Limb (tissue), 2 donors: ENCODE measurements around the gene C1QTNF1.
A peak's percentile ranks its signal among the peaks of the same experiment; 100 is the strongest.
"Not testable (repeated sequence)": the region's sequence is repeated elsewhere in the genome, so short reads cannot be mapped to it uniquely, and the experiment has no call there.

Experiments
- DNase-seq, 2 donors: peaks; one replicate each; pipeline ENCODE4 v3.0.0-alpha.2; 2016; ENCODE audit errors: extremely low spot score in 2 of 2

The C1QTNF1 gene

DNA sequence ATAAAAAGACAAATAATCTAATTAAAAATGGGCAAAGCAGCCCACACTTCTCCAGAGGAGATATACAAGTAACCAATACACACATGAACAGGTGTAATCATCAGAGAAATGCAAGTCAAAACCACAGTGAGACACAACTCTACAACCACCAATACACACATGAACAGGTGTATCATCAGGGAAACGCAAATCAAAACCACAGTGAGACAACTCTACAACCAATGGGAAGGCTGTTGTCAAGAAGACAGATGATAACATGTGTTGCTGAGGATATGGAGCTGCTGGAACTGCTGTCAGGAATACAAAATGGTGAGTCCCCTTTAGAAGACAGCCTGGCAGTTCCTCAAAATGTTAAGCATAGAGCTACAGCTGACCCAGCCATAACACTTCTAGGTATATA lies 28.2 kb downstream of the C1QTNF1 start:
- DNase-seq = no peak

DNA sequence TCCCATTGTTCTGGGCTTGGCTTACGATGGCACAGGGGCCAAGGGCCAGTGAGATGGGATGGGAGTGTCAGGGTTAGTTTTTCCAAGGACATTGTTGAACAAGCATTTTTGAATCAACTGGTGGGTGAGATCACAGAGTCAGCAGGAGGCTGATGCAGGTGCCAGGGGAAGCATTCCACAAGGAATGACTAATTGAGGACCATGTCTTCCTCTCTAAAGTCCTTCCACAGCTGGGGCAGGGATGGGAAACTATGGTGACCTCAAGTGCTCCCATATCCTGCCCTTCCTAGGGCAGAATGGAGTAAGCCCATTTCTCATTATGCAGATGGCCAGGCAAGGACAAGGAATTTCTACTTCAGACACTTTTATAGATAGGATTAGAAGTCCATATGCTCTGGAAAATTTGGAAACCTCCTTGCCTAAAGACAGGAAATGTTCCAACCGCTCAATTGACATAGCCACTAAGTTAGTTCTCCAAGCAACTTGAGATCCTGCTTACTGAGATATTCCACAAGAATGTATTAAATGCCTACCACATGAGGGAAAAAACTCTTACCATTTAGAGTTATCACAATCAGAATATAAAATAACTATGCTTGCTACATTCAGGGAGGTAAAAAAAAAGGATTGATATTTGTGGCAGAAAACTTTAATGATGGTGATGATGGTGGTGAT lies 29.4 kb downstream of the C1QTNF1 start:
- no peak for DNase-seq

DNA sequence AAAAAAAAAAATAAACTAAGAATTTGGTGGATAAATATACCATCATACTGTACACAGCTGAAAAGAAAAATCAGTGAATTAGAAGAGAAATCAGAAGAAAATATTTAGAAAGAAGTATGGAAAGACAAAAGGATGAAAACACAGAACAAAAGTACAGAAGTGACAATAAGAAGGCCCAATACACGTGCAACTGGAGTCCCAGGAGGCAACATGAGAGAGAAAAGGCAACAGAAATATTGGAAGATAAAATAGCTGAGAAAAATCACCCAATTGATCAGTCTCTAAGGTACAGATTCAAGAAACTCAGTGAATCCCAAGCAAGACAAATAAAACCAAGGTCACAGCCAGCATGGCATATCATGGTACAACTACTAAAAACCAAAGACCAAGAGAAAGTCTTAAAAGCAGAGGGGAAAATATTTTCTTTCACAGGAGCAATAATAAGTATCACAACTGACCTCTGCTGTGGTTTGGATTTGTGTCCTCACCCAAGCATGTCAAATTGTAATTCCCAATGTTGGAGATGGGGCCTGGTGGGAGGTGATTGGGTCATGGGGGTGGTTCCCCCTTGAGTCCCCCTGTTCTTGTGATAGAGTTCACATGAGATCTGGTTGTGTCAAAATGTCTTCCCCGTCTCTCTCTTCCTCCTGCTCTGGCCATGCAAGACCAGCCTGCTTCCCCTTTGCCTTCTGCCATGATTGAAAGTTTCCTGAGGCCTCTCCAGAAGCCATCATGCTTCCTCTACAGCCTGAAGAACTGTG lies 30.4 kb downstream of the C1QTNF1 start:
- DNase-seq = no peak

DNA sequence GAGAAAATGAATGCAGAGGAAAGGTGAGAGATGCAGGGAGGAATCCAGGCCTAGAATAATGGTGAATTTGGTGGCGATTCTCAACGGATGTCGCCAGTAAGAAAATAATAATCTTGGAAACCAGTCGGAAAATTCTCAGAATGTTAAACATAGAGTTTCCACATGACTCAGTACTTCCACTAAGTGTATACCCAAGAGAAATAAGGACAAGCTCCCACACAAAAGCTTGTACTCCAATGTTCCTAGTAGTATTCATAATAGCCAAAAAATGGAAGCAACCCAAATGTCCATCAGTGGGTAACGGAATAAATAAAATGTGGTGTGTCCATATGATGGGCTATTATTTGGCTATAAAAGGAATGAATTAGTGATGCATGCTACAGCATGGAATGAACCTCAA lies 31.2 kb downstream of the C1QTNF1 start:
- DNase-seq = no peak

DNA sequence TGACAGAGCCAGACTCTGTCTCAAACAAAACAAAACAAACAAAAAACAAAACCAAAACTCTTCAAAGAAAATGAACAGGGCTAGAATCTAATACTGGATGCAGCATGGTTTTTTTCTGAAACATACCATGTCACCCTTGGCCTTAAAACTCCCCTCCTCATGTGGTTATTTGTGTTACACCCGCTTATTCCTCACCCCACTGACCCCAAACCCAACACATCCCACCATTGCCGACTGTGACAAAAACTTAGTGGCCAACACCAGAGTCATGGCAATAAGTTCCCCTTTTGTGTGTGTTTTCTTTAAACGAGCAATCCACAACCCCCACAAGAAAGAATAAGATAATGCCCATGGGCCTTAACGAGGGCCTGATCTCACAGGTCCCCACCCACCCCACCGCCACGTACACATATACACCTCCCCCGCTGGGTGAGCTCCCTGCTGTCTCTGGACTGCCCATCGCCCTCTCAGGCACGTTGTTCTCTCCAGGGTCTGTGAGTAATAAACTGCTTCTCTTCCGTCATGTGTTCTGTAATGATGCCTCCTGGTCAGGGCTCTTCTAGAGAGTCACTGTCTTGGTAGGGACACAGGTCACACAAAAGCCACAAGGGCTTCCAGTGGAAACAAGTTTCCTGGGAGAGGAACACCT lies 33.9 kb downstream of the C1QTNF1 start:
- no peak for DNase-seq

DNA sequence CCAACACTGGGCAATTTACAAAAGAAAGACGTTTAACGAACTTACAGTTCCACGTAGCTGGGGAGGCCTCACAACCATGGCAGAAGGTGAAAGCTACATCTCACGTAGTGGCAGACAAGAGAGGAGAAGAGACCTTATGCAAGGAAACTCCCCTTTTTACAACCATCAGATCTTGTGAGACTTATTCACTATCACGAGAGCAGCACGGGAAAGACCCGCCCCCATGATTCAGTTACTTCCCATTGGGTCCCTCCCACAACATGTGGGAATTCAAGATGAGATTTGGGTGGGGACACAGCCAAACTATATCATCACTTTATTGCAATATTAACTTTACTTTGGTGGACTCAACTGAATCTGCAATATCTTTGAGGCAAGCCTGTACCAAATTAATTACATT lies 38.7 kb downstream of the C1QTNF1 start:
- DNase-seq = no peak

DNA sequence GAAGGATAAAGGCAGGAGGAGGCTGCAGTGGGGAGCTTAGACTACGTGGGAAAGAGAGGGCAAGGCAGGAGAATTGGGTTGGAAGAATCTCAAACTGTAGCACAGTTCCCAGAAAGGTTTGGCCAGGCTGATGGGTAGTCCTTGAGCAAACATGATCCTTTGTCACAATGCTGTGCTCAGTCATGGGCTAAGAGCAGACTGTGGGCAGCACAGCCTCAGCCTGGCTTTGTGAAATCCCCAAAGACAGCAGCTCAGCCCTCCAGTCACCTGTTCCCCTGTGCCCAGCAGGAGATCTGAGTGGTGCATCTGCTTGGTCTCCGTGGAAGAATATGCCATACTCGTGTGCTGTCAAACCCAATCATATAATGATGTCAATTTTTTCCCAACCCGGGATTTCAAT lies 40.1 kb downstream of the C1QTNF1 start:
- DNase-seq = no peak

DNA sequence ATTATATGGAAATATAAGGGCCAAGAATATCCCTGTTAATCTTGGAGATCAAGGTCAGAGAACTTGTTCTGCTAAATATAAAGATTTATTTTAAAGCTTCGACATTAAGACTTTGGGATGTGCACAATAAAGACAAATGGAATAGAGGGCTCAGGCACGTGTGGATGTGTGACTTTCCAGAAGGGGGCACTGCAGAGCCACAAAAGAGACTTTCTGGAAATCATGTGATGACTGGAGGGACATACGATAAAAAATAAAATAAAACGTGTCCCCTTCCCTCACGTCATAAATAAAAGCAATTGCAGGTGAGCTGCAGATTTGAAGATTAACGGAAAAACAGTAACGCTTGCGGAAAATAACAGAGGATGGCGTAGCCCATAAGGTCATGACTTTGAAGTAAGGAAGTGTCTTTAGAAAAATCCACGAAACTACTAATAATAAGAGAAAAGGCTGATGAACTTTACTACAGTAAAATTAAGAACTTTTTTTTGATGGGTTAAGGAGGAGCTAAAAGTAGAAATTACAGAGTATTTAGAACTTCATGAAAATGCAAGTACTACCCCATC lies 41.2 kb downstream of the C1QTNF1 start:
- DNase-seq = no peak

DNA sequence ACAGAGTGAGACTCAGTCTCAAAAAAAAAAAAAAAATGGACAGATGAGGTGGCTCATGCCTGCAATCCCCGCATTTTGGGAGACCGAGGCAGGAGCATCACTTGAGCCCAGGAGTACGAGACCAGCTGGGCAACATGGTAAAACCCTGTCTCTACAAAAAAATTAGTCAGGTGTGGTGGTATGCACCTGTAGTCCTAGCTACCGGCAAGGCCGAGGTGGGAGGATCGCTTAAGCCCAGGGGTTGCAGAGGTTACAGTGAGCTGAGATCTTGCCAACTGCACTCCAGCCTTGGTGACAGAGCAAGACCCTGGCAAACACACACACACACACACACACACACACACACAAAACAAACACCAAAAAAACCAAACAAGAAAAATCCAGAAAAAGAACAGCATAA lies 43.0 kb downstream of the C1QTNF1 start:
- DNase-seq = no peak

DNA sequence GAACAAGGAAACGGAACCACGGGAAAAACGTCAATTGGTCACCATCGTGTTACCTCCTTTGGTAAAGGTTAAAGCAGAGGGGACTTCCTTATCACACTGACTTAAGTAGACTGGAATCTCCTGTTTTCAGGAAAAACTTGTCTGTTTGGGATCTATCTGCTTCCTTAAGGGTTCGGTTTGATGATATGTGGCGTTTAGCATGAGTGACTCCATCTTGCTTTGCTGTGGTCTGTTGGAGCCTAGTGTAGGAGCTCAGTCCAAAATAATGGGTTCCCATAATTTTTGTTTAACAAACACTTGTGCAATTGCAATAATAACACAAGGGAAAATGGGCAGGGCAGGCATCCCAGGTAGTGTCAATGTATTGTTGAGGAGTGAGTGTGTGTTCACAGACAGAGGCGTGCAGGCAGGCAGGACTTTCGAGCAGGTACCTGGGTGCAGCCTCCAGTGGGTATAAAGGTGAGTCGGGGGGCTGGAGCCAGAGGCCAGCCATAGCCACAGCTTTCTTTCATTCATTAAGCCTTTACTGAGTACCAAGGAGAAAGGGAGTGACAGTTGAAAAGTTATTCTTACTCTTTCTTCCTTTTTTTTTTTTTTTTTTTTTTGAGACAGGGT lies 46.4 kb downstream of the C1QTNF1 start:
- no peak for DNase-seq

DNA sequence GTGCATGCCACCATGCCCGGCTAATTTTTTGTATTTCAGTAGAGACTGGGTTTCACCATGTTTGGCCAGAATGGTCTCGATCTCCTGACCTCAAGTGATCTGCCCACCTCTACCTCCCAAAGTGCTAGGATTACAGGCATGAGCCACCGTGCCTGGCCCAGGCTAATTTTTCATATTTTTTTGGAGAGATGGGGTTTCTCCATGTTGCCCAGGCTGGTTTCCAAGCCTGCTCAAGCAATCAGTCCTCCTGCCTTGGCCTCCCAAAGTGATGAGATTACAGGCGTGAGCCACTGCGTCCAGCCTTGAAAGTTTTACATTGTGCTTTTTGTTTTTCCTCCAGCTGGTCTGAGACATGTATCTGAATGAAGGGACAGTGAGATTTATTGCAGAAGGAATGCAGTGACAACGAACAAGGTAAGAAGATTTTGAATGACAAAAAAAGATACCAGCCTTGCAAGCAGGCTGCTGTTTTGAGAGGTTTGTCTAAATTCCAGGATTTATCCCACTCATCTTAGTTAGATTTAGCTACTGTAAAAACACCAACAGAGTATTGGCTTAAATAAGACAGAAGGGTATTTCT lies 47.3 kb downstream of the C1QTNF1 start:
- no peak for DNase-seq

DNA sequence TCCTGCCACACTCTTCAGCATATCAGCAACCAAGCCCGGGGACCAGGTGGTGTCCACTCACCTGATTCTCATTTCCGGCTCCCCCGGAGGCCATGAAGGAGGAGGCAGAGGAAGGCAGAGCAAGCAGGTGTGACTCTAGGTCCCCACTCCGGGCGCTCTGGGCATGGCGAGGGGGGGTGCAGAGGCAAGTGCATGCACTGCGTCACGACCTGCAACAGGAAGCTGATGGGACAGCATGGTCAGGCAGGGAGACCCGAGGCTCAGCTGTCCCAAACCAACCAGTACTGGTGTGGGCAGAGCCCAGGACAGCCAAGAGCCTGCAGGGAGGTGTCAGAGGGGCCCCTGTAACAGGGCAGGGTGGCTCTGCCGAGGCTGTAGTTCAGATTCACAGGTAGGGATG lies 48.6 kb downstream of the C1QTNF1 start:
- DNase-seq = no peak

DNA sequence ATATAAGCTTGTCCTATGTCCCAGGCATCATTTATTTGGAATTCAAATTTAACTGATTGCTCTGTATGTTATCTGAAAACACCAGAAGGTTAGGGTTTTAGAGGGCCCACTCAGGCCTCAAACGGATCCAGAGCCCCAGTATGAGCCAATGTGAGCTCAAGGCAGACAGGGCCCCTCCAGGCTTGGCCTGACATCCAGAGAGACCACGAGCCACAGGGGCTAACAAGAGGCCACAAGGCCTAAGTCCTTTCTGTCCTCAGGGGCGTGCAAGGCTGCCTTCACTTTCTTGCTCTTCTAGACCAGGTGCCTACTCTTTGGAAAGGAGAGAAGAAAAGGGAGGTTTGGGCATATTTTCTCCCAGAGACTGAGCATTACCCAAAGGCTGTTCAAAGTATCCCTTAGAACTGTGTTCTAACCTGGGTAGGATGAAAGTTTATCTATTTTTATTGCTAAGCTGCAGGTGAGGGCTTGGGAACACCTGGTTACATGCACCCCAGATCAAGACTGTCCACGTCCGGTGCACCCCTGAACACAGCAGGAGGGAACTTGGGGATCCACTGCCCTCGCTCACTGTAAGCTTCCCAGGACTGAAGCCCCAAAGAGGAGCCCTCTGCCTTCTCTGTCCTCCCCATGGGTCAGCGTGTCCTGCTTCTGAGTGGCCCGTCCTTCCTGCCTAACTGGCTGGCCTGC lies 49.2 kb downstream of the C1QTNF1 start:
- DNase-seq = no peak

DNA sequence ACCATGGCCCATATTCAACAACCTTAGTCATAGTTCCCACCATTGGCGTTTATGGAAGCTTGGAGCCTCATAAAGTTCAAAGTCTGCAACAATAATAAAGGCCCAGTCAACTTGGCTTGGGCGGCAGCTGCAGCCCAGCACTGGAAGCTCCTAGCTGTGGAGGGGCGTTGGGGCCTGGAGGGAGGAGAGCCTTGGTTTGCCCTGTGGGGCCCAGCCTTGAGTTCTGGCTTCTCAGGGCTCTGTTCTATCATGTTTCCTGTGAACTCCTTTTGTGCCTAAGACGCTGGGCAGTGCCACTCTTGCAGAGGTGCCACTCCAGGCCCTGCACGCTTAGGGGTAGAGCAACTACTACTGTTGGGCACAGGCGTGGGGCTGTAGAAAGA lies 49.7 kb downstream of the C1QTNF1 start:
- no peak for DNase-seq

DNA sequence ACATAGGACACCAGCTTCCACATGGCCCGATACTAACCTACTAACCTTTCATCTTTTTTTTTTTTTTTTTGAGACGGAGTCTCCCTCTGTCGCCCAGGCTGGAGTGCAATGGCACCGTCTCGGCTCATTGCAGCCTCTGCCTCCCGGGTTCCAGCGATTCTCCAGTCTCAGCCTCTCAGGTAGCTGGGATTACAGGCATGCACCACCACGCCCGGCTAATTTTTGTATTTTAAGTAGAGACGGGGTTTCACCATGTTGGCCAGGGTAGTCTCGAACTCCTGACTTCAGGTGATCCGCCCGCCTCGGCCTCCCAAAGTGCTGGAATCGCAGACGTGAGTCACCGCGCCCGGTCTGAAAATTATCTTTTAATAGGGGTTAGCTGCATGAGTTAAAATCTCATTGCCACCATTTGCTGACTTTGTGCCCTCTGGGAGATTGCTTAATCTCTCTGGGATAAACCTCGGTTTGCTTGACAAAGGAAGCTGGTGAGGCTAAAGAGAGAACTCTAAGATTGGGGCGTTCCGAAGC lies 50.2 kb downstream of the C1QTNF1 start:
- not testable (repeated sequence) for DNase-seq

DNA sequence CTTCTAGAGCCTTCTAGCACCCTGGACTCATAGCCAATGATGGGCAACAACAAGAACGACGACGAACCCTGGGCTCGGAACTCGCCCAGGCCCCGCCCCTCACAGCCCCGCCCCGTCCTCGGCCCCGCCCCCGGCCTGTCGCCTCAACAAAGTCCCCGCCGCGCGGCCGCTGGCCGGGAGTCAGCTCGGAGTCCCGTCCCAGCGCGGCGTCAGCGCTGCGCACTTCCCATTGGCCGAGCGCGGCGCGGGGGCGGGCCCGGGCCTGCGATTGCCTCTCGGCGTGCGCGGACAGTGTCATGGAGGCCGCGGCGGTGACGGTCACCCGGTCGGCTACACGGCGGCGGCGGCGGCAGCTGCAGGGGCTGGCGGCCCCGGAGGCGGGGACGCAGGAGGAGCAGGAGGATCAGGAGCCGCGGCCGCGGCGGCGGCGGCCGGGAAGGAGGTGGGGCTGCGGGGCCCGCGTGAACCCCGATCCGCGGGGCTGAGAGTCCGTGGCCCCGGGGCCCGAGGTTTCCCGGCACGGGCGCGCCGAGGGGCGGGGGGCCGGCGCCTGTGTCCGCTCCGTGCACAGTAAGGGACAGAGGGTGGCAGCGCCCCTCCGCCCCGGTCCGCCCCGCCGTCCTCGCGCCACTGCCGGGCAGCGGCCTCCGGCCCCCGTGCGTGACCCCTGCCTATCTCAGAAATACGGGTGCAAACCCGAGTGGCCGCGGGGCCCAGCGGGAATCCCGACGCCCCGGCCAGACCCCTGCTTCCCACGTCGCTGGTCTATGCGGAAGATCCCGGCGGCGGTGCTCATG lies 50.9 kb downstream of the C1QTNF1 start, which contains the start of gene ENGASE:
ENGASE (plus strand) TSS at position 176 of the 797 bp plus-strand sequence; CDS start at position 297, 121 bp downstream.
- DNase-seq = peak; percentile 89 to 95

DNA sequence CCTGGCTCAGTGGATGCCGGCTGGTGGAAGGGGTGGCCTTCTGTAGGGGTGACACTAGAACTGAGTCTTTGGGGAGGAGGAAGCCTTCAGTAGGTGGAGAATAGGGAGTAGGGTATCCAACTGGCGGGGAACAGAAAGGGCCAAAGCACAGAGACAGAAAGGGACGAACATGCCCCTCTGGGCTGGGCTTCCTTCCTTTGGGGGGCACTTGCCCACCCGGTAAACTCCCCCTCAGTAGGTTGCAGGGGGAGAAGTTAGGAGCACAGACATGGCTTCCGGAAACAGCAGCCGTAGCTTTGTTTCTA lies 51.4 kb downstream of the C1QTNF1 start:
- DNase-seq = no peak

DNA sequence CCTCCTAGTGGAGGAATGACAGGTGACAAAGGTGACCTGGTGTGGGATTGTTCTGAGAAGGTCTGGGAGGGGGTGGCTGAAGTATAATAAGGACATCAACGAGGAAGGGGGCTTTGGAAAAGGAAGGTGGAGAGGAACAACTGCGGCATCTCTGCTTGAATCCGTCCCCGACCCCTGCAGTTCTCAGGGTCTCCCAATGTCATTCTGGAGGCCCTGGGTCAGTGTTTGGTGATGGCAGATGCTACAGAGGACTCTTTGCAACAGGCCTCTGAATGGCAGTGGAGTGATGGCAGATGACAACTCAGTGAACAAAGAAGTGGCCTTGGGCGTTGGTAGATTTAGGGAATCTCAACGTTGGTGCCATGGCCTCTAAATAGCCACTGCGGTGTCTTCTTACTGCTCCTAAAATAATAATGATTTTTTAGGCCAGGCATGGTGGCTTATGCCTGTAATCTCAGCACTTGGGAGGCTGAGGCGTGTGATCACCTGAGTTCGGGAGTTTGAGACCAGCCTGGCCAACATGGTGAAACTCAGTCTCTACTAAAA lies 52.0 kb downstream of the C1QTNF1 start:
- DNase-seq = no peak

DNA sequence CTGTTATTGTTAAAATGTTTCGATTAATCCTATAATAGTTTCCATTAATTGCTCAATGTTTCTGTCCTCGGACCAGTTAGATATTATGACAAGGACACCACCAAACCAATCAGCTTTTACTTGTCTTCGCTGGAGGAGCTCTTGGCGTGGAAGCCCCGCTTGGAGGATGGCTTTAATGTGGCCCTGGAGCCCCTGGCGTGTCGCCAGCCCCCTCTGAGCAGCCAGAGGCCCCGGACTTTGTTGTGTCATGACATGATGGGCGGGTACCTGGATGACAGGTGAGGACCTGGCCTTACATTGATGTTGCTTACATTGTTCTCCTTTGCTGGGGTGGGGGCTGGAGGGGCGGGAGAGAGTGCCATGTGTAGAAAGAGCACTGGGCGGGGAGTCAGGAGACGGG lies 53.6 kb downstream of the C1QTNF1 start:
- peak in 1 of 2 donors; percentile 20 for DNase-seq
